ENCODE results near the gene TSPAN18. TPM values are rescaled to one million over a fixed set of nuclear protein-coding genes. Genes with fewer than 3 reads are reported as not detected.

The TSPAN18 gene
- total RNA-seq, 1 donor from 2014 or later, result 25.4 TPM

- intact Hi-C loops (cut with micrococcal nuclease), result loop anchor here (10.0 kb wide), 2 partner anchors 91 to 151 kb away; no protein-coding TSS in a partner anchor
These were observed 49.3 kb downstream of the TSPAN18 start for GRCh38 chr11:44775985-44776446.

- intact Hi-C loops (cut with micrococcal nuclease), result loop anchor here (10.0 kb wide), 2 partner anchors 92 to 152 kb away; no protein-coding TSS in a partner anchor
These were observed 49.9 kb downstream of the TSPAN18 start for GRCh38 chr11:44776551-44777208.

GRCh38 chr11:44777209-44778194 is 50.7 kb downstream of the TSPAN18 start:
- intact Hi-C loops (cut with micrococcal nuclease), result loop anchor here (10.0 kb wide), 2 partner anchors 93 to 153 kb away; no protein-coding TSS in a partner anchor

GRCh38 chr11:44778195-44779100 is 51.7 kb downstream of the TSPAN18 start:
- intact Hi-C loops (cut with micrococcal nuclease), result loop anchor here (10.0 kb wide), 2 partner anchors 94 to 154 kb away; no protein-coding TSS in a partner anchor

GRCh38 chr11:44779736-44780520 is 53.2 kb downstream of the TSPAN18 start:
- intact Hi-C loops (cut with micrococcal nuclease), result loop anchor here (10.0 kb wide), 2 partner anchors 95 to 155 kb away; no protein-coding TSS in a partner anchor

- intact Hi-C loops (cut with micrococcal nuclease), result no loop called here
These were observed 54.3 kb downstream of the TSPAN18 start for GRCh38 chr11:44780940-44781631.

- intact Hi-C loops (cut with micrococcal nuclease), result no loop called here
These were observed 54.9 kb downstream of the TSPAN18 start for GRCh38 chr11:44781655-44782054.

- intact Hi-C loops (cut with micrococcal nuclease), result no loop called here
These were observed 55.7 kb downstream of the TSPAN18 start for GRCh38 chr11:44782478-44782877.

- intact Hi-C loops (cut with micrococcal nuclease), result no loop called here
These were observed 57.6 kb downstream of the TSPAN18 start for GRCh38 chr11:44784436-44784760.

GRCh38 chr11:44784851-44785250 is 58.1 kb downstream of the TSPAN18 start:
- intact Hi-C loops (cut with micrococcal nuclease), result no loop called here

- intact Hi-C loops (cut with micrococcal nuclease), result no loop called here
These were observed 59.3 kb downstream of the TSPAN18 start for GRCh38 chr11:44785856-44786607.

- intact Hi-C loops (cut with micrococcal nuclease), result no loop called here
These were observed 60.3 kb downstream of the TSPAN18 start for GRCh38 chr11:44787070-44787469.

- intact Hi-C loops (cut with micrococcal nuclease), result no loop called here
These were observed 61.2 kb downstream of the TSPAN18 start for GRCh38 chr11:44787981-44788380.

GRCh38 chr11:44788536-44789261 is 61.9 kb downstream of the TSPAN18 start:
- intact Hi-C loops (cut with micrococcal nuclease), result no loop called here

- intact Hi-C loops (cut with micrococcal nuclease), result no loop called here
These were observed 62.7 kb downstream of the TSPAN18 start for GRCh38 chr11:44789496-44789895.

- intact Hi-C loops (cut with micrococcal nuclease), result no loop called here
These were observed 63.4 kb downstream of the TSPAN18 start for GRCh38 chr11:44790211-44790610.

- intact Hi-C loops (cut with micrococcal nuclease), result no loop called here
These were observed 64.7 kb downstream of the TSPAN18 start for GRCh38 chr11:44791316-44791925.

GRCh38 chr11:44792171-44792570 is 65.4 kb downstream of the TSPAN18 start:
- intact Hi-C loops (cut with micrococcal nuclease), result no loop called here
